HepG2 (cell line): ENCODE data around the gene GDF9. TPM values are rescaled to one million over a fixed set of nuclear protein-coding genes. Genes with fewer than 3 reads are reported as not detected.

Experiments
- AGO1 ChIP-seq: fragments of 200-400 bp; formaldehyde crosslinking; IDR thresholded peaks from 2 replicates; pipeline ENCODE4 v1.6.1; 2017; ENCODE audit warnings: mild to moderate bottlenecking, low read depth, low read length, moderate library complexity; ENCODE audit not compliant: poor library complexity, severe bottlenecking
- ATF2 ChIP-seq: sonication (generic); formaldehyde crosslinking; IDR thresholded peaks from 2 replicates; pipeline ENCODE4 v1.4.0; 2020; ENCODE audit warnings: missing genetic modification reagents
- BATF2 ChIP-seq: sonication (generic); formaldehyde crosslinking; IDR thresholded peaks from 2 replicates; pipeline ENCODE4 v1.8.0; 2022; ENCODE audit warnings: mild to moderate bottlenecking, missing genetic modification reagents, moderate library complexity
- BCL6 ChIP-seq: IDR thresholded peaks from 2 replicates; pipeline ENCODE4 v1.6.1; 2016; ENCODE audit warnings: missing genetic modification reagents, missing compliant biosample characterization
- CAMTA2 ChIP-seq: sonication (generic); formaldehyde crosslinking; IDR thresholded peaks from 2 replicates; pipeline ENCODE4 v1.4.0; 2020; ENCODE audit warnings: mild to moderate bottlenecking, missing genetic modification reagents, borderline replicate concordance
- ELF3 ChIP-seq: IDR thresholded peaks from 2 replicates; pipeline ENCODE4 v1.6.1; 2016; ENCODE audit warnings: missing genetic modification reagents, missing compliant biosample characterization
- FOXO1 ChIP-seq: sonication (generic); formaldehyde crosslinking; IDR thresholded peaks from 2 replicates; pipeline ENCODE4 v1.4.0; 2020; ENCODE audit warnings: missing genetic modification reagents
- GATA4 ChIP-seq: sonication (generic); IDR thresholded peaks from 2 replicates; pipeline ENCODE4 v1.6.1; 2016; ENCODE audit warnings: antibody characterized with exemption, low read depth, borderline replicate concordance
- HNF4G ChIP-seq, 2 experiments: sonication (generic) in 1 of 2; formaldehyde crosslinking in 1 of 2; IDR thresholded peaks; 2 replicates each; pipeline versions ENCODE4 v1.4.0 to v1.6.1; 2011 to 2020; ENCODE audit warnings: borderline replicate concordance in 2 of 2, low read depth in 2 of 2, mild to moderate bottlenecking in 2 of 2, low read length in 1 of 2, missing genetic modification reagents in 1 of 2, moderate library complexity in 1 of 2
- KDM5B ChIP-seq: sonication (generic); formaldehyde crosslinking; IDR thresholded peaks from 2 replicates; pipeline ENCODE4 v1.4.0; 2020; ENCODE audit warnings: missing genetic modification reagents, mild to moderate bottlenecking, borderline replicate concordance
- NKX3-1 ChIP-seq: sonication (generic); formaldehyde crosslinking; IDR thresholded peaks from 2 replicates; pipeline ENCODE4 v1.5.0; 2020; ENCODE audit warnings: missing genetic modification reagents
- RAD21 ChIP-seq: fragments of 450-650 bp; formaldehyde crosslinking; IDR thresholded peaks from 2 replicates; pipeline ENCODE4 v1.5.0; 2020; ENCODE audit warnings: mild to moderate bottlenecking
- TCF7L2 ChIP-seq: IDR thresholded peaks from 2 replicates; pipeline ENCODE4 v1.6.1; 2011; ENCODE audit warnings: mild to moderate bottlenecking, low read depth, low read length, moderate library complexity
- TEAD3 ChIP-seq: optimal IDR thresholded peaks from 2 replicates; pipeline ENCODE3; 2016; ENCODE audit warnings: borderline replicate concordance
- YEATS4 ChIP-seq: sonication (generic); formaldehyde crosslinking; IDR thresholded peaks from 2 replicates; pipeline ENCODE4 v1.4.0; 2020; ENCODE audit warnings: missing genetic modification reagents, borderline replicate concordance
- ZNF205 ChIP-seq: IDR thresholded peaks from 2 replicates; pipeline ENCODE4 v1.6.1; 2018; ENCODE audit warnings: missing biosample characterization, missing genetic modification reagents
- ZNF557 ChIP-seq: sonication (generic); formaldehyde crosslinking; IDR thresholded peaks from 2 replicates; pipeline ENCODE4 v1.4.0; 2020; ENCODE audit warnings: missing genetic modification reagents
- ZNF777 ChIP-seq: sonication (generic); formaldehyde crosslinking; IDR thresholded peaks from 2 replicates; pipeline ENCODE4 v1.4.0; 2020; ENCODE audit warnings: missing genetic modification reagents
- polyA plus RNA-seq, 8 experiments: library from polyadenylated mRNA; depleted of rRNA in 3 of 8; stranded (reverse) in 7 of 8; unstranded in 1 of 8; fragments of >200 nt; fragmentation: Illumina TruSeq in 4 of 8; extraction: Trizol in 4 of 8; gene quantifications; 2 replicates each; pipeline versions ENCODE4 v1.2.1 to v1.2.3, GENCODE V29; 2011 to 2016; ENCODE audit warnings: low read depth in 4 of 8, missing spikeins in 1 of 8, mixed read lengths in 1 of 8; ENCODE audit not compliant: insufficient read depth in 1 of 8
- total RNA-seq, 5 experiments: library from RNA; depleted of rRNA; stranded (reverse); fragments of >200 nt; fragmentation: Illumina TruSeq; extraction: Trizol; gene quantifications; 2 replicates each; pipeline ENCODE4 v1.2.3, GENCODE V29; 2016; ENCODE audit warnings: low read depth in 1 of 5
- TF ChIP-seq, protein P1 (sequence below), 2 experiments: fragments of 450-650 bp in 1 of 2; sonication (generic) in 1 of 2; formaldehyde crosslinking; IDR thresholded peaks; 2 replicates each; pipeline versions ENCODE4 v1.5.0 to v1.8.0; 2020 to 2022; ENCODE audit warnings: mild to moderate bottlenecking in 1 of 2, missing genetic modification reagents in 1 of 2
- TF ChIP-seq, protein P2 (sequence below): sonication (generic); formaldehyde crosslinking; IDR thresholded peaks from 2 replicates; pipeline ENCODE4 v1.4.0; 2020; ENCODE audit warnings: mild to moderate bottlenecking, missing genetic modification reagents, borderline replicate concordance
- TF ChIP-seq, protein P3 (sequence below): sonication (generic); formaldehyde crosslinking; IDR thresholded peaks from 2 replicates; pipeline ENCODE4 v1.5.0; 2020; ENCODE audit warnings: mild to moderate bottlenecking, missing genetic modification reagents

Gene GDF9
- total and polyA plus RNA-seq, 2 of the 13 experiments (the other 11 are each of a cell fraction or from before 2014, with no cell fraction given), result 0.33 to 0.38 TPM

- TF ChIP-seq, protein P1, sequence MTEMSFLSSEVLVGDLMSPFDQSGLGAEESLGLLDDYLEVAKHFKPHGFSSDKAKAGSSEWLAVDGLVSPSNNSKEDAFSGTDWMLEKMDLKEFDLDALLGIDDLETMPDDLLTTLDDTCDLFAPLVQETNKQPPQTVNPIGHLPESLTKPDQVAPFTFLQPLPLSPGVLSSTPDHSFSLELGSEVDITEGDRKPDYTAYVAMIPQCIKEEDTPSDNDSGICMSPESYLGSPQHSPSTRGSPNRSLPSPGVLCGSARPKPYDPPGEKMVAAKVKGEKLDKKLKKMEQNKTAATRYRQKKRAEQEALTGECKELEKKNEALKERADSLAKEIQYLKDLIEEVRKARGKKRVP (CRISPR knock-in tag; IDR thresholded peaks at IDR 0.05), result peak in 1 of 2 experiments; percentile 13; a peak in 2 of 4 replicates
- TF ChIP-seq NKX3-1 (CRISPR knock-in tag) (peak; percentile 72; the same call in 1 of the 2 replicates), AGO1 (peak; percentile 54), RAD21 (peak; percentile 98), BCL6 (peak; percentile 24; the same call in 1 of the 2 replicates), HNF4G (IDR thresholded peaks at IDR 0.05; ENCODE audit: borderline replicate concordance, low read depth, low read length) (peak; percentile 43; the same call in 1 of the 2 replicates), HNF4G (CRISPR knock-in tag; IDR thresholded peaks at IDR 0.05; ENCODE audit: borderline replicate concordance, low read depth) (no peak), ZNF557 (CRISPR knock-in tag) (0 out of 2 replicates have a peak, but pooled peaks have one; percentile 65), ATF2 (CRISPR knock-in tag) (no peak), YEATS4 (CRISPR knock-in tag) (peak; percentile 72; the same call in 1 of the 2 replicates), FOXO1 (CRISPR knock-in tag) (peak; percentile 23; the same call in 1 of the 2 replicates), ELF3 (CRISPR knock-in tag) (peak; percentile 37), KDM5B (CRISPR knock-in tag) (peak; percentile 9), TCF7L2 (no peak), ZNF777 (CRISPR knock-in tag) (peak; percentile 98), GATA4 (no peak), BATF2 (CRISPR knock-in tag) (peak; percentile 16; the same call in 1 of the 2 replicates), TEAD3 (CRISPR knock-in tag) (peak; percentile 41), ZNF205 (CRISPR knock-in tag) (0 out of 2 replicates have a peak, but pooled peaks have one; percentile 20), CAMTA2 (CRISPR knock-in tag) (0 out of 2 replicates have a peak, but pooled peaks have one; percentile 2)
- TF ChIP-seq, protein P2, sequence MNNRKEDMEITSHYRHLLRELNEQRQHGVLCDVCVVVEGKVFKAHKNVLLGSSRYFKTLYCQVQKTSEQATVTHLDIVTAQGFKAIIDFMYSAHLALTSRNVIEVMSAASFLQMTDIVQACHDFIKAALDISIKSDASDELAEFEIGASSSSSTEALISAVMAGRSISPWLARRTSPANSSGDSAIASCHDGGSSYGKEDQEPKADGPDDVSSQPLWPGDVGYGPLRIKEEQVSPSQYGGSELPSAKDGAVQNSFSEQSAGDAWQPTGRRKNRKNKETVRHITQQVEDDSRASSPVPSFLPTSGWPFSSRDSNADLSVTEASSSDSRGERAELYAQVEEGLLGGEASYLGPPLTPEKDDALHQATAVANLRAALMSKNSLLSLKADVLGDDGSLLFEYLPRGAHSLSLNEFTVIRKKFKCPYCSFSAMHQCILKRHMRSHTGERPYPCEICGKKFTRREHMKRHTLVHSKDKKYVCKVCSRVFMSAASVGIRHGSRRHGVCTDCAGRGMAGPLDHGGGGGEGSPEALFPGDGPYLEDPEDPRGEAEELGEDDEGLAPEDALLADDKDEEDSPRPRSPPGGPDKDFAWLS (CRISPR knock-in tag), result no peak
- TF ChIP-seq, protein P3, sequence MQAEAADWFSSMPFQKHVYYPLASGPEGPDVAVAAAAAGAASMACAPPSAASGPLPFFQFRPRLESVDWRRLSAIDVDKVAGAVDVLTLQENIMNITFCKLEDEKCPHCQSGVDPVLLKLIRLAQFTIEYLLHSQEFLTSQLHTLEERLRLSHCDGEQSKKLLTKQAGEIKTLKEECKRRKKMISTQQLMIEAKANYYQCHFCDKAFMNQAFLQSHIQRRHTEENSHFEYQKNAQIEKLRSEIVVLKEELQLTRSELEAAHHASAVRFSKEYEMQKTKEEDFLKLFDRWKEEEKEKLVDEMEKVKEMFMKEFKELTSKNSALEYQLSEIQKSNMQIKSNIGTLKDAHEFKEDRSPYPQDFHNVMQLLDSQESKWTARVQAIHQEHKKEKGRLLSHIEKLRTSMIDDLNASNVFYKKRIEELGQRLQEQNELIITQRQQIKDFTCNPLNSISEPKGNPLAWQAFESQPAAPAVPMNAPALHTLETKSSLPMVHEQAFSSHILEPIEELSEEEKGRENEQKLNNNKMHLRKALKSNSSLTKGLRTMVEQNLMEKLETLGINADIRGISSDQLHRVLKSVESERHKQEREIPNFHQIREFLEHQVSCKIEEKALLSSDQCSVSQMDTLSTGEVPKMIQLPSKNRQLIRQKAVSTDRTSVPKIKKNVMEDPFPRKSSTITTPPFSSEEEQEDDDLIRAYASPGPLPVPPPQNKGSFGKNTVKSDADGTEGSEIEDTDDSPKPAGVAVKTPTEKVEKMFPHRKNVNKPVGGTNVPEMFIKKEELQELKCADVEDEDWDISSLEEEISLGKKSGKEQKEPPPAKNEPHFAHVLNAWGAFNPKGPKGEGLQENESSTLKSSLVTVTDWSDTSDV (CRISPR knock-in tag), result 0 out of 2 replicates have a peak, but pooled peaks have one; percentile 36
Observed at GRCh38 chr5:132829742-132830435, 36.4 kb downstream of the GDF9 start (continued).
